GM12873 (cell line): ENCODE data around the gene SDK1.

Experiments
- CTCF ChIP-seq: IDR thresholded peaks from 2 replicates; pipeline ENCODE4 v1.5.1; 2012; ENCODE audit warnings: low read depth, mild to moderate bottlenecking, moderate library complexity, low read length, control low read depth; ENCODE audit not compliant: insufficient read depth; ENCODE audit errors: missing control alignments

The SDK1 gene

GRCh38 chr7:4151524-4151923 is 850.5 kb downstream of the SDK1 start:
- TF ChIP-seq CTCF = no peak

- TF ChIP-seq CTCF = no peak
Observed at GRCh38 chr7:4151926-4152549, 851.0 kb downstream of the SDK1 start.

GRCh38 chr7:4154882-4155535 is 854.0 kb downstream of the SDK1 start:
- TF ChIP-seq CTCF = no peak

GRCh38 chr7:4156190-4156589 is 855.1 kb downstream of the SDK1 start:
- no peak for TF ChIP-seq CTCF

- TF ChIP-seq CTCF = no peak
Observed at GRCh38 chr7:4157651-4158050, 856.6 kb downstream of the SDK1 start.

- no peak for TF ChIP-seq CTCF
Observed at GRCh38 chr7:4158441-4159153, 857.5 kb downstream of the SDK1 start.

- TF ChIP-seq CTCF = no peak
Observed at GRCh38 chr7:4159154-4159501, 858.1 kb downstream of the SDK1 start.
